ENCODE data around the gene CACNA2D2. TPM values are rescaled to one million over a fixed set of nuclear protein-coding genes. Genes with fewer than 3 reads are reported as not detected.

Gene CACNA2D2
- total RNA-seq, 4 donors from 2014 or later = 1.5 to 3.3 (median 2.9) TPM

- H3K4me1 ChIP-seq = peaks cover 53 to 65% of the 10 kb centered on the region in 2 donors
- TF ChIP-seq CTCF (IDR thresholded peaks at IDR 0.05) = no peak
- TF ChIP-seq POLR2A (IDR thresholded peaks at IDR 0.05) = no peak
- H3K4me3 ChIP-seq (replicated peaks in 1 of 3) = no peak overlapping the region
- no peak overlapping the region for H3K27ac ChIP-seq
- 85 to 88% methylated on average over 7 to 11 of the region's 12 CpGs for WGBS, 2 donors
- intact Hi-C loops (cut with DNase I) = no loop called here
- no peaks in the 10 kb centered on the region for H3K27me3 ChIP-seq
- DNase-seq = no peak
- H3K9me3 ChIP-seq = no peaks in the 10 kb centered on the region
- H3K36me3 ChIP-seq = peaks cover 23 to 28% of the 10 kb centered on the region in 2 donors
These were observed 150.0 kb downstream of the CACNA2D2 start for GRCh38 chr3:50353245-50354004.

GRCh38 chr3:50352781-50353180, 150.7 kb downstream of the CACNA2D2 start:
- H3K9me3 ChIP-seq = no peaks in the 10 kb centered on the region
- H3K4me1 ChIP-seq = peaks cover 46 to 59% of the 10 kb centered on the region in 2 donors
- peaks cover 23 to 28% of the 10 kb centered on the region in 2 donors for H3K36me3 ChIP-seq
- no peak overlapping the region for H3K27ac ChIP-seq
- TF ChIP-seq CTCF (IDR thresholded peaks at IDR 0.05) (no peak), POLR2A (IDR thresholded peaks at IDR 0.05) (no peak)
- DNase-seq = no peak
- intact Hi-C loops (cut with DNase I) = no loop called here
- H3K27me3 ChIP-seq = no peaks in the 10 kb centered on the region
- H3K4me3 ChIP-seq (replicated peaks in 1 of 3) = no peak overlapping the region
- 56 to 69% methylated on average over 2 of the region's 2 CpGs for WGBS, 2 donors

GRCh38 chr3:50351323-50351697, 152.1 kb downstream of the CACNA2D2 start:
- WGBS, 2 donors = 43 to 64% methylated on average over 10 to 11 of the region's 11 CpGs
- Histone ChIP-seq H3K9me3 (no peaks in the 10 kb centered on the region), H3K27me3 (no peaks in the 10 kb centered on the region), H3K4me3 (replicated peaks in 1 of 3) (peak overlapping the region in 2 of 3 donors; percentile 56 to 75), H3K27ac (peak overlapping the region in 2 of 3 donors; percentile 9 to 90), H3K4me1 (peaks cover 34 to 46% of the 10 kb centered on the region in 2 donors), H3K36me3 (peaks cover 23 to 28% of the 10 kb centered on the region in 2 donors)
- intact Hi-C loops (cut with DNase I) = no loop called here
- TF ChIP-seq POLR2A (IDR thresholded peaks at IDR 0.05) (no peak), CTCF (IDR thresholded peaks at IDR 0.05) (no peak)
- DNase-seq = no peak

- peaks cover 30 to 46% of the 10 kb centered on the region in 2 donors for H3K4me1 ChIP-seq
- intact Hi-C loops (cut with DNase I) = no loop called here
- peaks cover 23 to 28% of the 10 kb centered on the region in 2 donors for H3K36me3 ChIP-seq
- H3K9me3 ChIP-seq = no peaks in the 10 kb centered on the region
- H3K27me3 ChIP-seq = no peaks in the 10 kb centered on the region
- DNase-seq = peak; percentile 97 to 98
- H3K4me3 ChIP-seq (replicated peaks in 1 of 3) = peak within 1 kb of the TSS; percentile 56 to 75 (median 60)
- WGBS, 2 donors = 0 to 2% methylated on average over 17 to 22 of the region's 64 CpGs
- TF ChIP-seq POLR2A (IDR thresholded peaks at IDR 0.05) (peak in 1 of 2 donors; percentile 91), CTCF (IDR thresholded peaks at IDR 0.05) (no peak)
- H3K27ac ChIP-seq = peak within 1 kb of the TSS; percentile 84 to 92 (median 90)
These were observed 152.7 kb downstream of the CACNA2D2 start, which contains the start of the genes CYB561D2 and NPRL2 for GRCh38 chr3:50350527-50351322. TSS of gene CYB561D2 (plus strand) at chr3:50350862. CDS start at chr3:50351434, 572 bp downstream. TSS of gene NPRL2 (minus strand) at chr3:50350775. CDS start at chr3:50350652, 123 bp downstream.
